Central memory CD4-positive, alpha-beta T cell (primary cell): ENCODE results near the gene GCKR.
"Not testable (repeated sequence)": the region's sequence is repeated elsewhere in the genome, so short reads cannot be mapped to it uniquely, and the experiment has no call there.

ENCODE experiments used
- DNase-seq: peaks from one replicate; pipeline ENCODE4 v3.0.0; 2022

Gene GCKR

GRCh38 chr2:27518113-27518781, 21.6 kb downstream of the GCKR start:
- no peak for DNase-seq

- DNase-seq = no peak
Measured at GRCh38 chr2:27518782-27519113, 22.1 kb downstream of the GCKR start.

GRCh38 chr2:27520316-27520715, 23.7 kb downstream of the GCKR start:
- no peak for DNase-seq

GRCh38 chr2:27522400-27522945, 25.8 kb downstream of the GCKR start:
- DNase-seq = no peak

GRCh38 chr2:27527182-27527581, 30.5 kb downstream of the GCKR start:
- no peak for DNase-seq

- DNase-seq = no peak
Measured at GRCh38 chr2:27531983-27532382, 35.3 kb downstream of the GCKR start.

GRCh38 chr2:27537287-27537686, 40.6 kb downstream of the GCKR start:
- no peak for DNase-seq

GRCh38 chr2:27538839-27539450, 42.3 kb downstream of the GCKR start:
- not testable (repeated sequence) for DNase-seq

- DNase-seq = not testable (repeated sequence)
Measured at GRCh38 chr2:27539649-27540048, 43.0 kb downstream of the GCKR start.

- DNase-seq = no peak
Measured at GRCh38 chr2:27544143-27544821, 47.6 kb downstream of the GCKR start.

GRCh38 chr2:27545348-27546141, 48.9 kb downstream of the GCKR start:
- DNase-seq = no peak

GRCh38 chr2:27549303-27549702, 52.7 kb downstream of the GCKR start:
- no peak for DNase-seq

GRCh38 chr2:27551514-27551913, 54.9 kb downstream of the GCKR start:
- no peak for DNase-seq

- no peak for DNase-seq
Measured at GRCh38 chr2:27552941-27553340, 56.3 kb downstream of the GCKR start.

- DNase-seq = not testable (repeated sequence)
Measured at GRCh38 chr2:27554451-27554850, 57.8 kb downstream of the GCKR start.

- DNase-seq = no peak
Measured at GRCh38 chr2:27559228-27559627, 62.6 kb downstream of the GCKR start.

- DNase-seq = no peak
Measured at GRCh38 chr2:27561060-27561459, 64.4 kb downstream of the GCKR start.

GRCh38 chr2:27566628-27567027, 70.0 kb downstream of the GCKR start:
- no peak for DNase-seq

GRCh38 chr2:27569398-27569797, 72.8 kb downstream of the GCKR start:
- DNase-seq = no peak

GRCh38 chr2:27571197-27571596, 74.6 kb downstream of the GCKR start:
- DNase-seq = no peak

- no peak for DNase-seq
Measured at GRCh38 chr2:27571681-27572080, 75.0 kb downstream of the GCKR start.

- no peak for DNase-seq
Measured at GRCh38 chr2:27572439-27572838, 75.8 kb downstream of the GCKR start.

GRCh38 chr2:27572998-27573429, 76.4 kb downstream of the GCKR start:
- DNase-seq = no peak
